Fibroblast of skin of right quadriceps (primary cell): ENCODE measurements around the gene OR5B21.

Experiments
- DNase-seq: peaks from one replicate; pipeline ENCODE4 v3.0.0-alpha.2; 2013

OR5B21 gene

DNA sequence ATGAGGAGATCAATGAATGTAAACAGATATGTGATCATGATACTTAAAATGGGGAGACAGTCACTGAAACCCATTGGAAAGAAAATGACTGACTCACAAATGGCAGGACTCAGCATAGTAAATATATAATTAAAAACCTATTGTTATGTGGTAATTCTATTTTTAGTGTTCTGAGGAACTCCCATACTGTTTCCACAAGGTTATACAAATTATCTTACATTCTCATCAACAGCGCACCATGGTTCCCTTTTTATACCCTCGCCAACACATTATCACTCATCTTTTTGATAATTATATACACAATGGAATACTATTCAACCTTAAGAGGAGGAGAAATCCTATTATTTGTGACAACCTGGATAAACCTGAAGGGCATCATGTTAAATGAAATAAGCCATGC, 17.1 kb downstream of the OR5B21 start:
- no peak for DNase-seq

DNA sequence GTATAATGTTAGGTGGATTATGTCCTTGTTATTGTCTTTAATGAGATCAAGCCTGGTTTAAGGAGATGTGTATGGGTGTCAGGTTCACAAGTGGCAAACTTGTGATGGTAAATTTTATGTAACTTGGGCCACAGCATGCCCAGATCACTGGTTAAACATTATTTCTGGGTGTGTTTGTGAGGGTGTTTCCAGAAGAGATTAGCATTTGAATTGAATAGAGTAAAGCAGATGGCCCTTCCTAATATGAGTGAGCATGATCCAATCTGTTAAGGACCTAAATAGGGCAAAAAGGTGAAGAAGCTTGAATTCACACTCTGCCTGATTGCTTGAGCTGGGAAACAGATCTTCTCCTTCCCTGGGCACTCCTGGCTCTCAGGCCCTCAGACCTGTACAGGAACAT, 20.7 kb downstream of the OR5B21 start:
- no peak for DNase-seq

DNA sequence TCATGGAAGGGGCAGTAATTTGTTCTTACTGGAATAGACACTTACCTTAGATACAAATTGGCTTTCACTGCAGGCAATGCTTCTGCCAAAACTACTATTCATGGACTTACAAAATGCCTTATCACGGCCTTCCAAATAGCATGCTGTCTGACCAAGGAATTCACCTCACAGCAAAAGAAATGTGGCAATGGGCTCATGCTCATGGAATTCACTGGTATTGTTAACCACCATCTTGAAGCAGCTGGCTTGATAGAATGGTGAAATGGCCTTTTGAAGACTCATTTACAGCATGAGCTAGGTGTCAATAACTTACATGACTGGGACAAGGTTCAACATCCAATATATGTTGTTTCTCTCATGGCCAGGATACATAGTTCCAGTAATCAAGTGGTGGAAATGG, 21.9 kb downstream of the OR5B21 start:
- no peak for DNase-seq

DNA sequence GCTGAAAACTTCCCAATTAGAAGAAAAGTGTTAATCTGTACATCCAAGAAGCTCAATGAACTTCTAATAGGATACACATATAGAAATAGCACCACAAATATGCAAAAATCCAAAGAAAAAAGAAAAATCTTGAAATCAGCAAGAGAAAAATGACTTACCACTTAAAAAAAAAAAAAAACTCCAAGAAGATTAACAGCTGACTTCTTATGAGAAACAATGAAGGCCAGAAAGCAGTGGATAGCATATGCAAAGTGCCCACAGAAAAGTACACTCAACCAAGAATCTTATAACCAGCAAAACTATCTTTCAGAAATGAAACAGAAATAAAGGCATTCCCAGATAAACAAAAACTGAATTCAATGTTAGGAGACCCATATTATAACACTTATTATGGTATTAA, 36.0 kb downstream of the OR5B21 start:
- DNase-seq = no peak

GRCh38 chr11:58466293-58466692, 41.6 kb downstream of the OR5B21 start:
- no peak for DNase-seq

- no peak for DNase-seq
These were observed 42.2 kb downstream of the OR5B21 start for GRCh38 chr11:58465690-58466089.
